Epidermal melanocyte (primary cell): ENCODE data around the gene CAPS.

ENCODE experiments used
- DNase-seq: peaks from one replicate; pipeline ENCODE4 v3.0.0; 2011; ENCODE audit warnings: low spot score; ENCODE audit not compliant: insufficient read length

The CAPS gene

GRCh38 chr19:5891938-5892771 is 21.9 kb upstream of the CAPS start:
- no peak for DNase-seq

- no peak for DNase-seq
These were observed 21.2 kb upstream of the CAPS start for GRCh38 chr19:5892772-5893275.

- DNase-seq, result no peak
These were observed 20.7 kb upstream of the CAPS start for GRCh38 chr19:5893296-5893903.

- DNase-seq, result no peak
These were observed 19.9 kb upstream of the CAPS start for GRCh38 chr19:5893907-5894703.

GRCh38 chr19:5894704-5895349 is 19.2 kb upstream of the CAPS start:
- DNase-seq, result no peak

- DNase-seq, result no peak
These were observed 18.6 kb upstream of the CAPS start for GRCh38 chr19:5895409-5895808.

GRCh38 chr19:5895890-5896289 is 18.2 kb upstream of the CAPS start:
- DNase-seq, result no peak

- DNase-seq, result no peak
These were observed 17.5 kb upstream of the CAPS start for GRCh38 chr19:5896365-5897076.

GRCh38 chr19:5897189-5897969 is 16.7 kb upstream of the CAPS start:
- DNase-seq, result no peak

GRCh38 chr19:5899728-5900526 is 14.1 kb upstream of the CAPS start:
- no peak for DNase-seq

- DNase-seq, result no peak
These were observed 13.1 kb upstream of the CAPS start for GRCh38 chr19:5900976-5901375.

GRCh38 chr19:5903056-5903623 is 10.9 kb upstream of the CAPS start:
- no peak for DNase-seq

- peak; percentile 91 for DNase-seq
These were observed 10.3 kb upstream of the CAPS start, which contains the start of gene NDUFA11 for GRCh38 chr19:5903624-5904351. Gene NDUFA11, minus strand, starts transcription at chr19:5903790. Its CDS starts 82 bp downstream, at chr19:5903708.

GRCh38 chr19:5904352-5905113 is 9.5 kb upstream of the CAPS start, which contains the start of gene VMAC:
Gene VMAC, plus strand, starts transcription at chr19:5904872. Its CDS starts 19 bp downstream, at chr19:5904891.
- peak; percentile 96 for DNase-seq

GRCh38 chr19:5905114-5905778 is 8.8 kb upstream of the CAPS start:
- no peak for DNase-seq

- DNase-seq, result no peak
These were observed 6.8 kb upstream of the CAPS start for GRCh38 chr19:5907241-5907640.
